D721Med (cell line): ENCODE data around the gene QRFP.

ENCODE experiments used
- DNase-seq: peaks from one replicate; pipeline ENCODE4 v3.0.0; 2011; ENCODE audit warnings: low spot score; ENCODE audit not compliant: insufficient read length
- FAIRE-seq: peaks from 2 replicates; lab custom pipeline; 2011; peaks lifted over from hg19 to GRCh38; lab: Jason Lieb, UNC
- TF ChIP-seq, protein P1 (sequence below): IDR thresholded peaks from 2 replicates; pipeline ENCODE4 v1.5.1; 2012; ENCODE audit warnings: mild to moderate bottlenecking, control low read depth; ENCODE audit not compliant: insufficient read depth; ENCODE audit errors: missing control alignments

QRFP gene

DNA sequence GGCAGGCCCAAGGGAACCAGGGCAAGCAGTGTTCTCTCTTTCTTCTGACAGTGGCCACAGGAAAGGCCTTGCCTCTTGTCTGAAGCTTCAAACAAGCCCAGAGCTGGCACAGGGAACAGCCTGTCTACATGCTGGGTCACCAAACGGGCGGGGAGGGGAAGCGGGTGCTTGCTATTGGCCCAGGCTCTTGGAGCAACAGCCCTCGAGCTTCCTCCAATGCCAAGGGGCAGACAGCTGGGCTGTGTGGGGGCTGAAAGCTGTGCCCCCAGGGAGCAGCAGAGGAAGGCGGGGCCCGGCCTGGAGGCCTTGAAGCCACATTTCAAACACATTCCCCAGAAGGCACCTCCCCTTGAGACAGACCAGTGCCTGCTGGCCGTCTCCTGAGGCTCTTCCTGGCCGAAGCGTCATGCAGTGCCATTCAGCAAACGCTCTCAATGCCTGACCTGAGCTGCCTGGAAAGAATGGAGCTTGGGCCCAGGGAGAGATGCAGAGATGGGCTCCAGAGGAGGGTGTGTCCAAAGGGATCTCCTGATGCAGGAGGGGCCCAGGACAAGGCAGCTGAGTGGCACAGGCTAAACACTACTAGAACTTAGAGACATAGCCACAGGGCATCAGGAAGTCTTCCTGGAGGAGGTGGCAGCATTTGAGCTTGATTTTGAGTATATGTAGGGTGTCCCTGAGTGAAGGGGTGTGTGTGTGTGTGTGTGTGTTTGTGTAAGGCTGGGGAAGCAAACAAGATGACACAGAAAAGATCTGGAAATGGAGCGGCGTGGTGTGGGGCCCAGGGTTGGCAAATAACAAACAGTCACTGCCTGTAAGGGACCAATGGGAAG, 39.9 kb upstream of the QRFP start:
- DNase-seq (no peak), FAIRE-seq (no peak)
- TF ChIP-seq, protein P1, sequence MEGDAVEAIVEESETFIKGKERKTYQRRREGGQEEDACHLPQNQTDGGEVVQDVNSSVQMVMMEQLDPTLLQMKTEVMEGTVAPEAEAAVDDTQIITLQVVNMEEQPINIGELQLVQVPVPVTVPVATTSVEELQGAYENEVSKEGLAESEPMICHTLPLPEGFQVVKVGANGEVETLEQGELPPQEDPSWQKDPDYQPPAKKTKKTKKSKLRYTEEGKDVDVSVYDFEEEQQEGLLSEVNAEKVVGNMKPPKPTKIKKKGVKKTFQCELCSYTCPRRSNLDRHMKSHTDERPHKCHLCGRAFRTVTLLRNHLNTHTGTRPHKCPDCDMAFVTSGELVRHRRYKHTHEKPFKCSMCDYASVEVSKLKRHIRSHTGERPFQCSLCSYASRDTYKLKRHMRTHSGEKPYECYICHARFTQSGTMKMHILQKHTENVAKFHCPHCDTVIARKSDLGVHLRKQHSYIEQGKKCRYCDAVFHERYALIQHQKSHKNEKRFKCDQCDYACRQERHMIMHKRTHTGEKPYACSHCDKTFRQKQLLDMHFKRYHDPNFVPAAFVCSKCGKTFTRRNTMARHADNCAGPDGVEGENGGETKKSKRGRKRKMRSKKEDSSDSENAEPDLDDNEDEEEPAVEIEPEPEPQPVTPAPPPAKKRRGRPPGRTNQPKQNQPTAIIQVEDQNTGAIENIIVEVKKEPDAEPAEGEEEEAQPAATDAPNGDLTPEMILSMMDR: no peak

DNA sequence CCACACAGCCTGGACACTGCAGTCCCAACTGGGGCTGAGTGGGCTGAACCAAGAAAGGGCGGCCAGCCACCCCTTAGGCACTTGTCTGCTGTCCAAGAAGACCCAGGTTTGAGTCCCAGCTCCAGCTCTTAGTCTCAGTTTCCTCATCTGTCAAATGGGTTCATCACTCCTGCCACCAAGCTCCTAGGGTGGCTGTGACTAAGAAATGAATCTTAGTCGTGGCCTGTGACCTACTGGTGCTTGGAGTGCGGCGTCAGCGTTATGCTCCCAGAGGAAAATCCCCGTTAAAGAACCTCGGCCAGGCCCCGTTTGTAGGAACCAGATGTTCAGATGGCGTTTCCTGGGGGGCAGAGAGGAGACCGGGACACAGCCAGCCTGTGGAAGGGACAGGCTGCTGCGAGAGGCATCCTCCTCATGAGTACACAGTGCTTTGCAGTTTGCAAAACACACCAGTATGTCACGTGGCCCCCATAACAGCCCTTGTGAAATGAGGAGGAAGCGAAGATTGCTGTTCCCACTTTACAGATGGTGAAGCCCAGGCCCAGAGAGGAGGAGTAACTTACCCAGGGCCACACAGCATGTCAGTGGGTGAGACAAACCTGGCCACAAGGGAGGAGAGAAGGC, 39.1 kb upstream of the QRFP start:
- DNase-seq (no peak), FAIRE-seq (no peak)
- TF ChIP-seq, protein P1: no peak

DNA sequence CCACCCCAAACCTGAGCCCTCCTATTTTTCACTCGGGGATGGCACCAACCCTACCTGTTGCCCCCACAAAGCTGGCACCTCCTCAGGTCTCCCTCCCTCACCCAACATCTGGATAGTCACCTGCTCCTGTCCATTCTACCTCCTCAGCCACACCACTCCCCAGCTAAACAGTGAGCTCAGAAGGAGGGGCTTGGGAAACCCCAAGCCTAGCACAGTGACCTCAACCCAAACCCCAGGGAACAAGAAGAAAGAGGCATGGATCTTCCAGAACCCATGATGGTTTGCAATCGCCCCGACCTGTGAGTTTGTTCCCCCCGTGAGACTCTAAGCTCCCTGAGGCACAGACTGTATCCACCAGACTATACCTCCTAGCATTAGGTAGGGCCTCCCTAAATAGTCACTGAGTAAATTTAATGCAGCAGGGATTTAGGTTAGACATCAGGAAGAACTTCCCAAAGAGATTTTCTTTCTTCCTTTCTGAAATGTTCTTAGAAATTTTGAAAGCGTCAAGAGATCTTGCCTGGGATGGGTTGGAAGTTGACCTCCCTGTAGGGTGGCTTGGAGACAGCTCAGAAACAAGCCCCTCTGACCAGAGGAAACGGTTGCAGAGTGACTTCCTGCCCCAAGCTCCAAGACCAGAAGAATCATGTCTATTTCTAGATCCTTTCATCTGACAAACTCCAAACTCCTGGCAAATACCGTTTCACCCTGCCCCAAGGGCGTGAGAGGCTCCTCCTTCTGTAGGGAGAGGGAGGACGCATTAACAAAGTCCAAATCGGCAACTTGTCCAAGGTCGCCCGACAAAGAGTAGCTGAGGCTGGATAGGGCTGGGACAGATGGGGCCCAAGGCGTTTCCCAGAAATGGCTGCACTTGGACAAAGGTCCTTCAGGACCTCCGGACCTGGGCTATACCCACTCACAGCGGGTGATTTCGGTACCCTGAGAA, 38.4 kb upstream of the QRFP start:
- FAIRE-seq: no peak
- TF ChIP-seq, protein P1: no peak
- no peak for DNase-seq

DNA sequence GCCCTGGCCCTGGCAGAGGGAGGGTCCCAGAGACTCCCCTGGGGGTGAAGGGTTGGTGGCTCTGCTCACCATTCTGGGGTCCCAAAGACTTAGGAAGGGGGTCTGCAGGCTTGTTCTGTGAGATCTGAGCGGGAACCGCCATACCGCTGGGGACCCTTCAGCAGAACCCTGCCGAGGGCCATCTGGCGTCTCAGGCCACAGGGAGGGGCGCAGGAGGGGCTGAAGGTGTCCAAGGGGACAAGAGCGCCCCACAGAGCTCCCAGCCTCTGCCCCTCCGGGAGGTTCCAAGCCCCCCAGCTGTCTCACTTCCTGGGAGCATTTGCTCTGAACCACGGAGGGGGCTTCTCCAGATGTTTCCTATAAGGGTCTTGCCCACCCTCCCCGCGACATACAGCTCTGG, 37.6 kb upstream of the QRFP start:
- TF ChIP-seq, protein P1: no peak
- FAIRE-seq (no peak), DNase-seq (no peak)

DNA sequence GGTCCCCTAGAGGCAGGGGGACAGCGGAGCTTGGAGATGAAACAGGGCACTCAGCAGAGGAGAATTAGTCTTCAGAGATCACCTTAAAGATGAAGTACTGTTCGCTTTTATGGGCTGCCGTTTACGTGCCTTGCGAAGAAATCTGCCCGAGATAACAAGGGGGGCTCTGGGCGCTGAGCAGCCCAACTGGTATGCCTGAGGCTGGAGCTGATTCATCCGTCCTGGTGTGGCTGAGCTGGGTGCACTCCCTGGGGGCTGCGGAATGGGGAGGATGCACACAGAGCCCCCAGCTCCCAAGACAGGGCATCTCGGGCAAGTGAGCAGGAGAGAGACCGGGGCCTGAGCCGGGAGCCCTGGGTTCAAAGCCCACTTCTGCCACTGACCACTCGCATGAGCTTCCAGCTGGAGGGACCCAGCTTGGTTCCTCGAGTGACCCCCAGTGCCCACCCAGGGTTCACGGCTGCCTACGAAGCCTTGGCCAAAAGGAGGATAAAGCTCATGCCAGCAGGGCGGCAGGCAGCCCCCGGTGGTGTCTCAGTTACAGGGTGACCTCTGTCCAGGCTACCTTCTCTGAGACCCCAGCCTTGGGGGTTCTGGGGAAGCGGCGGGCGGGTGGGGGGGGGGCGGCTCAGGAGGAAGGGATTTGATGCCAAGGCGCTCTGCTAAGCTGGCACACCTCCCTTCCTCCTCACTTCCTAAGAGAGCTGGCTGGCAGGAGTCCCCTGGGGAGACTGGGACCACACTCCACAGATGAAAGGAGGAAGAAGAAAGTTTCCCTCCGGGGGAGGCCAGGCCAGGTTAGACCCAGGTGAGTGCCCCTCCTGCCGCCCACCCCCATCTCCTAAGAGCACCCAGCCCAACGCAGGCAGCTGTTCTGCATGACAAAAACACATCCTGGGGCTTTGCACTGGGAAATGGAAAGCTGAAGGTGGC, 36.8 kb upstream of the QRFP start:
- TF ChIP-seq, protein P1: no peak
- no peak for FAIRE-seq
- DNase-seq: no peak
